Effector CD4-positive, alpha-beta T cell (primary cell): ENCODE results near the gene BNC2.

ENCODE experiments used
- DNase-seq: peaks from one replicate; pipeline ENCODE4 v3.0.0-alpha.2; 2020

BNC2 gene

GRCh38 chr9:16668734-16669295 is 201.7 kb downstream of the BNC2 start:
- no peak for DNase-seq

GRCh38 chr9:16664211-16664610 is 206.3 kb downstream of the BNC2 start:
- no peak for DNase-seq

- DNase-seq: no peak
These were observed 208.7 kb downstream of the BNC2 start for GRCh38 chr9:16661816-16662215.

GRCh38 chr9:16659096-16659495 is 211.4 kb downstream of the BNC2 start:
- DNase-seq: no peak

GRCh38 chr9:16656432-16657169 is 213.9 kb downstream of the BNC2 start:
- no peak for DNase-seq

- no peak for DNase-seq
These were observed 215.8 kb downstream of the BNC2 start for GRCh38 chr9:16654596-16655126.

GRCh38 chr9:16653491-16654399 is 216.7 kb downstream of the BNC2 start:
- no peak for DNase-seq

GRCh38 chr9:16652582-16652981 is 217.9 kb downstream of the BNC2 start:
- DNase-seq: no peak

- no peak for DNase-seq
These were observed 219.0 kb downstream of the BNC2 start for GRCh38 chr9:16651446-16651964.

- DNase-seq: no peak
These were observed 224.5 kb downstream of the BNC2 start for GRCh38 chr9:16645970-16646369.

GRCh38 chr9:16642421-16643109 is 227.9 kb downstream of the BNC2 start:
- DNase-seq: no peak

- DNase-seq: no peak
These were observed 229.8 kb downstream of the BNC2 start for GRCh38 chr9:16640649-16641048.

GRCh38 chr9:16639644-16640043 is 230.8 kb downstream of the BNC2 start:
- DNase-seq: no peak

- no peak for DNase-seq
These were observed 232.6 kb downstream of the BNC2 start for GRCh38 chr9:16637911-16638310.

GRCh38 chr9:16637218-16637617 is 233.3 kb downstream of the BNC2 start:
- DNase-seq: no peak

- DNase-seq: no peak
These were observed 236.7 kb downstream of the BNC2 start for GRCh38 chr9:16633794-16634193.

- no peak for DNase-seq
These were observed 242.1 kb downstream of the BNC2 start for GRCh38 chr9:16628413-16628812.

- DNase-seq: no peak
These were observed 242.5 kb downstream of the BNC2 start for GRCh38 chr9:16627967-16628366.

- no peak for DNase-seq
These were observed 242.9 kb downstream of the BNC2 start for GRCh38 chr9:16627521-16627920.

GRCh38 chr9:16626577-16627130 is 243.8 kb downstream of the BNC2 start:
- DNase-seq: no peak

- no peak for DNase-seq
These were observed 244.7 kb downstream of the BNC2 start for GRCh38 chr9:16625811-16626210.

- no peak for DNase-seq
These were observed 245.3 kb downstream of the BNC2 start for GRCh38 chr9:16625161-16625631.
